HG02885 (cell line): ENCODE results near the gene VAV3.
A peak's percentile ranks its signal among the peaks of the same experiment; 100 is the strongest.
"Not testable (repeated sequence)": the region's sequence is repeated elsewhere in the genome, so short reads cannot be mapped to it uniquely, and the experiment has no call there.

ENCODE experiments used
- ATAC-seq: cut with Tn5 transposase; IDR thresholded peaks from one replicate; pipeline ENCODE4 v1.9.1; 2021; ENCODE audit warnings: mild to moderate bottlenecking; ENCODE audit not compliant: unreplicated experiment, poor library complexity

VAV3 gene

DNA sequence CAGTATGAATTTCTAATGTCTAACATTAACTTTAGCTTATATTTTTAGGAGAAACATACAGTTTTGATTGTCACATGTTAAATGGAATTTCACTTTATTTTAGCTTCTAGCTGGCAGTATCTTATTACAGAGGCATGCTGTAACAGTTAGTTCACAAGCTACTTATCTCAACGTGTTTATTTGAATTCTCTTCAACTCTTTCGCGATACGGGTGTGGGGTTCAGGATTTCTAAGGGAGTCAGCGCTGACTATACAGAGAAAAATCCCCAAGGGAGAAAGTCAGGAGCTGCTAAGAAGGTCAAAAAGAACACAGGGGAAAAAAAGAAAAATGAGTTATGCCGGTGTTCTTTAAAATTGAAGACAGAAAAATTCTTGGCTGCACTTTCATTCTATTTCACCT lies 296.2 kb downstream of the VAV3 start:
- ATAC-seq, result no peak

GRCh38 chr1:107666493-107666892 lies 298.5 kb downstream of the VAV3 start:
- no peak for ATAC-seq

GRCh38 chr1:107664982-107665925 lies 299.7 kb downstream of the VAV3 start:
- no peak for ATAC-seq

GRCh38 chr1:107662971-107663370 lies 302.0 kb downstream of the VAV3 start:
- no peak for ATAC-seq

GRCh38 chr1:107661158-107661557 lies 303.8 kb downstream of the VAV3 start:
- ATAC-seq, result no peak

DNA sequence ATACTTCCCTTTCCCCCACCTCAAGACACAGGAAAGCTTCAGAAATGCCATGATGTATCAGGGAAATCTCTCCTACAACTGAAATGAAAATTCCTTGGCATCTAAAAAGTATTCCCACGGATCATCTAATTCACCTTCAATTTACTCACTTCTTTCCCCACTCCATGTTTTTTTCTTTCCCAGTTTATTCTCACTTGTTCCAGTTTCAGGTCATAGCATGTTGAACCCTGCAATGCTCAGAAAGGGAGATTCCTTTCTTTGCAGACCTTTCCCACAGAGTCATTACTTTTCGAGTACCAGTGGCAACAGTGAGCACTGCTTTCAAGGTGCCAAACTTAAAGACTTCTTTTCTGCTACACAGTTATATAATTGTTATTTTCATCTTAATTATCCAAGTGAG lies 305.0 kb downstream of the VAV3 start:
- ATAC-seq, result no peak

DNA sequence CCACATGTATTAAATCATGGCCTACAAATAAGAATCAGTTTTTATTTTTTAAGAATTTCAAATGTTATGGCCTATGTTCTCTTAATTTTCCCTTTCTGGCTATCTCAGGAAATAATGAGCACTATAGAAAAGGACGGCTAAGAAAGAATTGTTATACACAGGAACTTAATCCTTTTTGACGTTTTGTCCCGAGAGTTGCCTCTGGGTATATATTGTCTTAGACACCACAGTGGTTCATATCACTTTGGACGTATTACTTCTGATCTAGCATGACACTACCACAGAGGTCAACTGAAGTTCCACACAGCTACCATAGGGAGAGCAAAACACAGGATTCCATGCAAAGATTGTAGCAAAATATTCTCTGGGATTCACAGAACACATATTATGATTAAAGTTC lies 307.6 kb downstream of the VAV3 start:
- no peak for ATAC-seq

- ATAC-seq, result no peak
Measured at GRCh38 chr1:107653765-107654164, 311.2 kb downstream of the VAV3 start.

- no peak for ATAC-seq
Measured at GRCh38 chr1:107653005-107653404, 312.0 kb downstream of the VAV3 start.

- not testable (repeated sequence) for ATAC-seq
Measured at GRCh38 chr1:107650825-107651224, 314.2 kb downstream of the VAV3 start.

- ATAC-seq, result no peak
Measured at GRCh38 chr1:107649023-107649422, 316.0 kb downstream of the VAV3 start.

DNA sequence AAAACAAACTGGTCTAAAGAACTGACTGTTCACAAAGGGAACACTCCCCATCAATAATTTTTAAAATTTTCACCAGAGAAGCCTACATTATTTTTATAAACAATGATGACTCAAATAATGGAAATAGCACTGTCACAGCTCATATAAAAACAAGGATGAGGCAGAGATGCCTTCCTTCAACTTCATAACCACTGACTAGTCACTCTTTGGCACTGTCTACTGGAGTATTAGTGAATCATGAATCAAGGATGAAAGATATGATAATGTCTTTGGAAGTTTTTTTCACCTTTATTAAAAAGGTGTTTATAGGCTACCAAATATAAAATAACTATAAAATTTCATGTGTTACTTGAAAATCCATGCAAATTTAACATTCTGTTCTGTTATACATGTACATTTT lies 316.9 kb downstream of the VAV3 start:
- no peak for ATAC-seq

GRCh38 chr1:107647012-107647411 lies 318.0 kb downstream of the VAV3 start:
- no peak for ATAC-seq

GRCh38 chr1:107643766-107644165 lies 321.2 kb downstream of the VAV3 start:
- ATAC-seq, result no peak

- ATAC-seq, result no peak
Measured at GRCh38 chr1:107640207-107640606, 324.8 kb downstream of the VAV3 start.

- no peak for ATAC-seq
Measured at GRCh38 chr1:107637101-107637500, 327.9 kb downstream of the VAV3 start.

- ATAC-seq, result no peak
Measured at GRCh38 chr1:107633596-107633995, 331.4 kb downstream of the VAV3 start.

DNA sequence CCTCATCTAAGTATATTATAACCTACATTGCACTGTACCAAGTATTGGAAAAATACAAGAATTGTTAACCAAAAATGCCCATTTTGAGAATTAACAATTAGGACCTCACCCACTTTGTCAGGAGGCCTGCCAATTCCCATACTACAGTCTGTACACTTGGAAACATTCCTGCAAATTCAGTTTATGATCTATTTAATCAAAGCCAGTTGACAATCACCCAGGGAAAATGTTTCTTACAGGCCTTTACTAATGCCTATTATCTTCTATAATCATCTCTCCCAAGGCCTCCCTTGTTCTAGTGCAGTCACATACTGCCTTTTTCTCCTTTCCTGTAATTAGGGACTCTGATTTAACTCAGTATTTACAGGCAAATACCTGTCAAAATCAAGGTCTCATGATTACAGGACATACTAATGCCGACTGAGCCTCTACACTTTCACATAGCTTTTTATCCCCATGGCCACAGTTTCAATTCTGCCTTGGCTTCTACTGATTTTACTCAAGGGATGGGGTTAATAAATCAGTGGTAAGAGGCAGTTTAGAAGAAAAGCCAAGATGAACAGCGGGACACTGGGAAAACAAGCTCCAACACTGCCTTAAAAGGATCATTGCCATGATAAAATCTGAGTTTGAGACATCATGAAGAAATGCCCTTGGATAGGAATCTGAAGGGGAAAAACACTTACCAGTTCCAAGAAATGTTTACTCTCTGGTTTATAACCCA lies 338.7 kb downstream of the VAV3 start:
- ATAC-seq, result peak; percentile 48

DNA sequence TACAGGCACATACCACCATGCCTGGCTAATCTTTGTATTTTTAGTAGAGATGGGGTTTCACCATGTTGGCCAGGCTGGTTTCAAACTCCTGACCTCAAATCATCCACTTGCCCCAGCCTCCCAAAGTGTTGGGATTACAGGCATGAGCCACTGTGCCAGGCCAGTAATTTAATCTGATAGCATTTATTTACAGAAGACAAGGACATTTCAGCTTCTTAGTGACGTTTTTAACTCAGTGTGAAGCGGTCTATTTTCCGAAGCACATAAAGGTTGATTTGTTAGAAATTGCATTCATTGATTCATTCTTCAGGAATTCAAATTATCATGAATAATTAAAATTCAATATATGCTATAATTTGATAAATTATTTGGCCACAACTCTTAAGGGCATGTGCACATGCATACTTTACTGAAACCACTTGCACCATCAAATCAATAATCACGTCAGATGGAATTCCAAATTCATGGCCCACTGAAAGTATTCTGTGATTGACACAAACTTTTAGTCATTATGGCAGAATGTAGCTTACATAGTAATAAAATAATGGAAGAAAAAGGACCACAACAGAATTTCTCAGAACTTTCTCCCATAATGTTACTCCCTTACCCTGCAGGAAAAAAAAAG lies 339.5 kb downstream of the VAV3 start:
- ATAC-seq, result no peak

GRCh38 chr1:107623431-107623830 lies 341.5 kb downstream of the VAV3 start:
- no peak for ATAC-seq

- ATAC-seq, result no peak
Measured at GRCh38 chr1:107622966-107623365, 342.0 kb downstream of the VAV3 start.
